SU-DHL-6 (cell line): ENCODE measurements around the gene MAP3K7.

ENCODE experiments used
- H2AFZ ChIP-seq: fragments of 200-600 bp; sonication (generic); 2 replicates; pipeline ENCODE4 v1.6.1; 2014; ENCODE audit warnings: low read depth, mild to moderate bottlenecking, moderate library complexity, mixed read lengths, antibody characterized with exemption, low read length; ENCODE audit not compliant: severe bottlenecking
- H3F3A ChIP-seq: fragments of 200-600 bp; shearing (Covaris generic); 2 replicates; pipeline ENCODE4 v1.6.0; 2016; ENCODE audit warnings: antibody characterized with exemption, mild to moderate bottlenecking; ENCODE audit not compliant: insufficient read depth
- H3K27ac ChIP-seq: fragments of 200-600 bp; sonication (generic); 2 replicates; pipeline ENCODE4 v1.5.1; 2016; ENCODE audit warnings: low read depth, mild to moderate bottlenecking, low read length, moderate library complexity, mixed read lengths
- H3K27me3 ChIP-seq: fragments of 200-600 bp; sonication (generic), shearing (Covaris generic); 2 replicates; pipeline ENCODE4 v1.6.0; 2014; ENCODE audit warnings: mild to moderate bottlenecking, low read length
- H3K36me3 ChIP-seq: fragments of 200-600 bp; sonication (generic); 2 replicates; pipeline ENCODE4 v1.6.1; 2014; ENCODE audit warnings: mild to moderate bottlenecking, low read length, mixed read lengths
- H3K4me2 ChIP-seq: fragments of 300-600, 200-600 bp; shearing (Covaris generic), sonication (generic); 2 replicates; pipeline ENCODE4 v1.6.0; 2014; ENCODE audit warnings: low read length, low read depth, mild to moderate bottlenecking; ENCODE audit not compliant: poor library complexity, severe bottlenecking
- H3K4me3 ChIP-seq: fragments of 200-600 bp; sonication (generic); 2 replicates; pipeline ENCODE4 v1.5.1; 2014; ENCODE audit warnings: antibody characterized with exemption, low read length, mild to moderate bottlenecking, mixed read lengths; ENCODE audit not compliant: insufficient read depth, poor library complexity, severe bottlenecking
- H3K79me2 ChIP-seq: fragments of 200-600 bp; sonication (generic); 2 replicates; pipeline ENCODE4 v1.6.1; 2014; ENCODE audit warnings: mild to moderate bottlenecking, low read length, moderate library complexity; ENCODE audit not compliant: insufficient read depth
- H3K9ac ChIP-seq: fragments of 200-600 bp; sonication (generic); 2 replicates; pipeline ENCODE4 v1.7.0; 2014; ENCODE audit warnings: mild to moderate bottlenecking, low read length
- H3K9me2 ChIP-seq: fragments of 200-600 bp; sonication (generic); replicated peaks from 2 replicates; pipeline ENCODE4 v1.6.1; 2014; ENCODE audit warnings: low read length; ENCODE audit not compliant: insufficient read depth
- H3K9me3 ChIP-seq: fragments of 200-600 bp; sonication (generic); 2 replicates; pipeline ENCODE4 v1.6.1; 2014; ENCODE audit warnings: low read length, mixed read lengths; ENCODE audit not compliant: insufficient read depth
- H4K20me1 ChIP-seq: fragments of 200-600 bp; sonication (generic); 2 replicates; pipeline ENCODE4 v1.6.1; 2014; ENCODE audit warnings: low read depth, mild to moderate bottlenecking, antibody characterized with exemption, low read length, moderate library complexity, mixed read lengths
- EZH2phosphoT487 ChIP-seq: fragments of 200-600 bp; sonication (generic), shearing (Covaris generic); conservative IDR thresholded peaks from 2 replicates; pipeline ENCODE4 v1.6.1; 2018; ENCODE audit warnings: mild to moderate bottlenecking, antibody characterized with exemption, low read length, moderate library complexity, mixed read lengths
- TF ChIP-seq, protein P1 (sequence below): fragments of 200-600 bp; sonication (generic); IDR thresholded peaks from one replicate; pipeline ENCODE4 v1.5.1; 2017; ENCODE audit warnings: antibody characterized with exemption, mild to moderate bottlenecking, low read length, moderate library complexity; ENCODE audit not compliant: insufficient read depth, poor library complexity, severe bottlenecking

MAP3K7 gene

DNA sequence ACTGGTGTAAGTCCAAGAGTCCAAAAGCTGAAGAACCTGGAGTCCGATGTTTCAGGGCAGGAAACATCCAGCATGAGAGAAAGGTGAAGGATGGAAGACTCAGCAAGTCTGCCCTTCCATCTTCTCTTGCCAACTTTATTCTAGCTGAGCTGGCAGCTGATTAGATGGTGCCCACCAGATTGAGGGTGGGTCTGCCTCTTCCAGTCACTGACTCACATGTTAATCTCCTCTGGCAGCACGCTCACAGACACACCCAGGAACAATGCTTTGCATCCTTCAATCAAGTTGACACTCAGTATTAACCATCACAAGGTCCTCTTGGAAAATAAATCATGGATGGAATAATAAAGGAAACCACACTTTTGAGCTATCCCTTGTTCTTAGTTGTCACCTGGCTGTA is 121.2 kb downstream of the MAP3K7 start:
- Histone ChIP-seq H2AFZ (no peak overlapping the region), H3K9me3 (no peaks in the 10 kb centered on the region), H3K4me2 (no peak overlapping the region), H3K27me3 (no peaks in the 10 kb centered on the region), H3K79me2 (no peaks in the 10 kb centered on the region), H3F3A (no peaks in the 10 kb centered on the region), H3K9me2 (no peaks in the 10 kb centered on the region), H3K27ac (no peak overlapping the region), H3K4me3 (no peak overlapping the region), H3K36me3 (no peaks in the 10 kb centered on the region), H4K20me1 (no peaks in the 10 kb centered on the region), H3K9ac (no peak overlapping the region)
- TF ChIP-seq EZH2phosphoT487: no peak
- TF ChIP-seq, protein P1, sequence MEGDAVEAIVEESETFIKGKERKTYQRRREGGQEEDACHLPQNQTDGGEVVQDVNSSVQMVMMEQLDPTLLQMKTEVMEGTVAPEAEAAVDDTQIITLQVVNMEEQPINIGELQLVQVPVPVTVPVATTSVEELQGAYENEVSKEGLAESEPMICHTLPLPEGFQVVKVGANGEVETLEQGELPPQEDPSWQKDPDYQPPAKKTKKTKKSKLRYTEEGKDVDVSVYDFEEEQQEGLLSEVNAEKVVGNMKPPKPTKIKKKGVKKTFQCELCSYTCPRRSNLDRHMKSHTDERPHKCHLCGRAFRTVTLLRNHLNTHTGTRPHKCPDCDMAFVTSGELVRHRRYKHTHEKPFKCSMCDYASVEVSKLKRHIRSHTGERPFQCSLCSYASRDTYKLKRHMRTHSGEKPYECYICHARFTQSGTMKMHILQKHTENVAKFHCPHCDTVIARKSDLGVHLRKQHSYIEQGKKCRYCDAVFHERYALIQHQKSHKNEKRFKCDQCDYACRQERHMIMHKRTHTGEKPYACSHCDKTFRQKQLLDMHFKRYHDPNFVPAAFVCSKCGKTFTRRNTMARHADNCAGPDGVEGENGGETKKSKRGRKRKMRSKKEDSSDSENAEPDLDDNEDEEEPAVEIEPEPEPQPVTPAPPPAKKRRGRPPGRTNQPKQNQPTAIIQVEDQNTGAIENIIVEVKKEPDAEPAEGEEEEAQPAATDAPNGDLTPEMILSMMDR: no peak

DNA sequence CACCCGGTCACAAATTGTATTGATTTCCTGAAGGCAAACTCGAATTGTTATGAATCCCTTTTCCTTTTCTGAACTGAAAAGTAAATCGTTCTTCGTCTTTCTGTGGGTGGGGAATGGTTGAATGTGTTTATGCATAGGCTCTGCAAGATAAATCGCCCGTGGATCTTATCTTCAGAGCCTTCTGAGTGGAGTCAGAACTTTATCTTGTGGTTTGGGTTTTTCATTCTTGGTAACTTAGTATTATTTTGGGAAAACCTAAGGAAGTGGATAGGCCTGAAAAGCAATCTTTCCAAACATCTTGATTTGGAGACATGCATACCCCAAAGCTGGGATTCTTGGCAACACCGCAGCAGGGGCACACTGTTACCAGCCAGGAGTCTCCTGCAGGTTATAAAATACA is 122.4 kb downstream of the MAP3K7 start:
- H2AFZ ChIP-seq: no peak overlapping the region
- H3K4me2 ChIP-seq: no peak overlapping the region
- H3K4me3 ChIP-seq: no peak overlapping the region
- H3K36me3 ChIP-seq: no peaks in the 10 kb centered on the region
- H3K9me2 ChIP-seq: no peaks in the 10 kb centered on the region
- H3K27ac ChIP-seq: no peak overlapping the region
- H3K9ac ChIP-seq: no peak overlapping the region
- no peaks in the 10 kb centered on the region for H3F3A ChIP-seq
- H3K9me3 ChIP-seq: no peaks in the 10 kb centered on the region
- no peaks in the 10 kb centered on the region for H3K27me3 ChIP-seq
- no peak for TF ChIP-seq EZH2phosphoT487
- TF ChIP-seq, protein P1: no peak
- H3K79me2 ChIP-seq: no peaks in the 10 kb centered on the region
- no peaks in the 10 kb centered on the region for H4K20me1 ChIP-seq

DNA sequence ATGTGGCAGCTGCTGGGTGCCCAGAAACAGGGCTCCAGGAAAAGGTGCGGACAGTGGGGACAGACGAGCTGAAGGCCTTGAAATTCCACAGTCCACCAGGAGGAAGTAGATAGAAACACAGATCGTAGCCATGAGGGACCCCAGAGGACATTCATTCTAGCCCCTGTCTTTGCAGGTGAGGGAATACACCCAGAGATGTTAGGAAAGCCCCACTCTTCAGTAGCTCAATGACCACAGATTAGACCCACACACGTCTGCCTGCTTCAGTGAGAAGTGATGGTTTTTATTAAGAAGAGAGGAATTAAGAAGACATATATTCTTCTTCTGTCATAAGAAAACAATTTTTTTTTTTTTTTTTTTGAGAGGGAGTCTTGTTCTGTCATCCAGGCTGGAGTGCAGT is 123.0 kb downstream of the MAP3K7 start:
- Histone ChIP-seq H3K4me3 (no peak overlapping the region), H4K20me1 (no peaks in the 10 kb centered on the region), H3K27me3 (no peaks in the 10 kb centered on the region), H3K9me2 (no peaks in the 10 kb centered on the region), H3K79me2 (no peaks in the 10 kb centered on the region), H3K9me3 (no peaks in the 10 kb centered on the region), H3K36me3 (no peaks in the 10 kb centered on the region), H3K9ac (no peak overlapping the region), H3K27ac (no peak overlapping the region), H3F3A (no peaks in the 10 kb centered on the region), H3K4me2 (no peak overlapping the region), H2AFZ (no peak overlapping the region)
- TF ChIP-seq EZH2phosphoT487: no peak
- TF ChIP-seq, protein P1: no peak
